ENCODE measurements around the gene FAM20B.

GRCh38 chr1:179103999-179104398 is 78.3 kb downstream of the FAM20B start:
- TF ChIP-seq CTCF (IDR thresholded peaks at IDR 0.05) (no peak), POLR2A (IDR thresholded peaks at IDR 0.05) (no peak), EP300 (IDR thresholded peaks at IDR 0.05) (no peak)
